Neural cell (in vitro differentiated cells): ENCODE data around the gene CTNNA2.

Source experiments
- CTCF ChIP-seq: fragments of 450-650 bp; IDR thresholded peaks from 2 replicates; pipeline ENCODE4 v1.5.1; 2014; ENCODE audit warnings: antibody characterized with exemption, mild to moderate bottlenecking, moderate library complexity; ENCODE audit not compliant: poor library complexity, severe bottlenecking
- EZH2 ChIP-seq: fragments of 200-600, 300-800 bp; shearing (Covaris generic), sonication (generic); IDR thresholded peaks from 2 replicates; pipeline ENCODE4 v1.6.1; 2014; ENCODE audit warnings: antibody characterized with exemption, low read length, borderline replicate concordance, mild to moderate bottlenecking; ENCODE audit not compliant: insufficient read depth, poor library complexity, severe bottlenecking
- RAD21 ChIP-seq: fragments of 450-650 bp; conservative IDR thresholded peaks from 2 replicates; pipeline ENCODE4 v1.6.1; 2014; ENCODE audit warnings: antibody characterized with exemption, mild to moderate bottlenecking, moderate library complexity

- TF ChIP-seq EZH2 (no peak), CTCF (no peak), RAD21 (no peak)
Measured at GRCh38 chr2:80670763-80671162, 1157.9 kb downstream of the CTNNA2 start.
